Activated effector memory CD4-positive, alpha-beta T cell treated with anti-CD3 and anti-CD28 coated beads, Interleukin-2, amount 50 U/mL, for 16 hours (primary cell): ENCODE measurements around the gene PTPRN2.
"Not testable (repeated sequence)": the region's sequence is repeated elsewhere in the genome, so short reads cannot be mapped to it uniquely, and the experiment has no call there.

ENCODE experiments used
- DNase-seq: peaks from one replicate; pipeline ENCODE4 v3.0.0-alpha.2; 2020

Gene PTPRN2

GRCh38 chr7:158241919-158242318 is 345.7 kb downstream of the PTPRN2 start:
- peak; percentile 10 for DNase-seq

DNA sequence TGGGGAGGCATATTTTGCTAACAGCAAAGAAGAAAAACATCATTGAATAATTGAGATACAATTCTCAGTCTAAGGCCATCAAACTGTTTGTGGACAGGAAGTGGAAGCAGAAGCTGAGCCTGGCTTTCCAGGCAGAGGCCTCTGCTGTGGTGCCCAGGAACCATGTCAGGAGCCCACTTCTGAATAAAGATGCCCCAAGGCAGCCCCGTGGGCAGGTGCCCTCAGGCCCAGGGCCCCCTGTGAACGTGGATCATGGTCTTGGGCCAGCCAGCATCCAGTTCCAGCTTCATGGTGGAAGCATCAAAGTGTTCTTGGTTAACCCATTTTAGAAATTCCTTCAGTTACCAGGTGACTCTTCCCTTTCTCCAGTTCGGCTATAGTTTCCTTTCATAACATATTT is 346.8 kb downstream of the PTPRN2 start:
- DNase-seq: peak; percentile 36

DNA sequence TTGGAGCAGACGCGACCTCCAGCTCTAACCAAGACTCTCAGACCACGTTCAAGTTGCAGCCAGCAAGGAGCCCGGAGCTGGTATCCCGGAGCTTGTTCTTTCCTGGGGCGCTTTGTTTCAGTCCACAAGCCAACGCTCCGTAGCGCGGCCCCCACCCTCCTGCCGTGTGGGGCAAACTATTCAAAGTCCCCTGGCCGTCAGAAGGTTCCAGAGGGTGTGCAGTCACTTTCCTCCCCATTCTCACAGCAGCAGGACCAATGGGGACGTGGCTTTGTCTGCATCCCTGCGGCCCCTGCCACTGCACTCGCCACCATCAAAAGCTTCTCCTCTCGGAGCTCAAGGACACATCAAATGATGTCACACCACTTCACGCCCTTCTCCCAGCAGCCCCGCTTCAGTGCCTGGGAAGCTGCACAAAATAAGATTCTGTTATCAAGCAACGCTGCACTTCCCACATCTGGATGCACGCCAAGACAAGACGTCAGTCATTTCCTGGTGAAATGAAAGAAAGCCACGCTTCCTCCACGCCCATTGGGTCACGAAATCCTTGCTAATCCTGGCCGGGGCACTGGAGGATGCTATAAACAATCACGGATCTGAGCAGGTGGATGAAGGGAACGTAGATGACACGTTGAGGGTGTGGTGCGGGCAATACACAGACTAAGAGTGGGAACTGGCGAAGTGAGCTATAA is 348.2 kb downstream of the PTPRN2 start:
- peak; percentile 46 for DNase-seq

- DNase-seq: peak; percentile 44
Measured at GRCh38 chr7:158238616-158239289, 348.9 kb downstream of the PTPRN2 start.

GRCh38 chr7:158237672-158238335 is 349.8 kb downstream of the PTPRN2 start:
- no peak for DNase-seq

DNA sequence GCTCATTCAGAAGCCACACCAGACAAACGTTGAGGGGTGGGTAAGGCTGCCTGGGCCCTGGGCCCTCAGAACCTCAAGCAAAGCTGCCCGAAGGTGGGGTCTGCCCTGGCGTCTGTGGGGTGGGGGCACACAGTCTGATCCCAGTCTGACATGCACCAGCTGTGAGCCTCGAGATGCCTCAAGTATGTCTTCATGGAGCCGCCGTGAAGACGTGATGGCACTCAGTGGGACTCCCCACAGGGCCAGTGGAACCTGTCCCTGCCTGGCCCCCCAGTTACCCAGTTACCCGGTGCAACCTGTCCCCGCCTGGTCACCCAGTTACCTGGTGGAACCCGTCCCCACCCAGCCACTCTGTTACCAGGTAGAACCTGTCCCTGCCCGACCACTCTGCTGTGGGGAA is 351.2 kb downstream of the PTPRN2 start:
- no peak for DNase-seq

DNA sequence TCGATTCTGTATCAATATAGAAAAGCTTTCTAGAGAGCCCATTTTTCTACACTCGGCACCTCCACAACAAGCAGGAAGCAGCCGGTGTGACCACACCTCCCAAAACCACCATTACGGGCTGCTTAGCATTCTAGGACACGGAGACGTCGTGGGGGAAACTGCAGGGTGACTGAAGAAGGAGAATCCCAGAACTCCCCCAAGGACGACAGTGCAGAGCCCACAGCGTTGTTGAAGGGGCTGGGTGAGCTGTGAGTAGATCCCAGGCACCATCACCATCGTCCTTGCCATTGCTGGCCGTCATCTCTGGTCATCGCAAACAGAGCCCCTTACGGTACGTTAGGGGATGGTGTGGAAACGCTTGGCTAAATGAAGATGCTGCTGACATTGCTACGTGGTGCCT is 351.8 kb downstream of the PTPRN2 start:
- DNase-seq: no peak

- DNase-seq: no peak
Measured at GRCh38 chr7:158229945-158230344, 357.7 kb downstream of the PTPRN2 start.

DNA sequence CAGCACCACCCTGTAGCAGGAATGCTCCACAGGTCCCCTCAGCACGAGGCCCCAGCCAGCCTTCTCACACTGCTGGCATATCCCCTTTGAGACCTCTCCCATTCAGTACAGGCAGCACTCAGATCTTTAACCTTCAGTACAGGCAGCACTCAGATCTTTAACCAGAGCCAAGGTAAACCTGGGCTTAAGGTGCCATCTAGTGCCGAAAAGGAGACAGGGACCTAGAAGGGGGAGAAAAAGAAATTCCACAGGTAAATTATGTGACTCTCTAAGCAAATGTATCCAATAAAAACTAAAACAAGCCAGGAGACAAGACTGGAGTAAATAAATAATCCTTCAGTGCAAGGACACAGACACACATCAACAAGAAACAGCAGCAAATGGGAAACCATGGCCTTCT is 358.6 kb downstream of the PTPRN2 start:
- DNase-seq: no peak

DNA sequence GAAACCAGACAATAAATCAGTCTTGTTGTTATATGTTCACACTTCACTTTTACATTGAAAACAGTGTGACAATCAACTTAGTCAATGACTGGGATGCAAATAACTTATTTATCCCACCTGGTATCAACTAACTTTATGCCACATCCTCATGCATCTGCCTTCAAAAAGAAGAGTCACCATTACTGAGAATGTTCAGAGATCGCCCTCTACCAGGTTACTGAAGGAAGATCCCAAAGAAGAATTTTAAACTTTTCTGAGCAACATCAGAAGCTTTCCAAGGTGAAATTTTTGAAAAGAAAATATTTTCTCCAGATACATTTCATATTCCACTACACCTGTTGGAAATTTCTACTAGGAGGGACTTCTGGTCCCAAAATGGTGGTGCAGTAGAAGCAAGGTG is 359.5 kb downstream of the PTPRN2 start:
- DNase-seq: no peak

DNA sequence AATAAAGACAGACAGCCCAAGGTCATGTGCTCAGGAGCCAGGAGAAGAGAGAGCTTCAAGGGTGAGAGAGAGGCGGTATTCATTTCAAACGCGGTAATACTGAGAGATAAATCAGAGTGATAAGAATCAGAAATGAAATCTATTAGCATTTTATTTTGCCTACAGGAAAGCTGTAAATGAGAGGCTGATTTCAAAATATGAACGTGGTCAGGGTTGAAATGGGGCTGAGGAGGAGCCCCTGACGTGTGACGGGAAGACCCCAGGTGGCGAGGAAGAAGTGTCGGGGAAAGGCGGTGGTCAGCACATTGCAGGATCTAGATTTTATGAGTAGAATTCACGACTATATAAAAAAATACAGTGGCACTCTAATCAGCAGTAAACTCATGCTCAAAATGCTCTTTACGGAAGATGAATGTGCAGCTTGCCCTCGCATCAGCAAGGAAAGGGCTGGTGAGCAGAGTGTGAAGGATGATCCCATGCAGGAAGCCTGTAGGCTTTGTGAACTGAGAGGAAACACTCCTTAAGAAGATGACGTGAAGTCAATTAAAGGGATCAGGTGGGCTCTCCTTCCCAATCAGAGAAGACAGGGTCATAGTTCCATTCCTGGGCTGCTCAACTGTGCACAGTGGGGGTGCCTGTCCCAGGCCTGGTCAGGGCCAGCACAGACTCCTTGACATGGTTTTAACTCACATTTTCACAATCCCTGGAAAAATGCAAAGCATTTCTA is 360.2 kb downstream of the PTPRN2 start:
- DNase-seq: no peak

DNA sequence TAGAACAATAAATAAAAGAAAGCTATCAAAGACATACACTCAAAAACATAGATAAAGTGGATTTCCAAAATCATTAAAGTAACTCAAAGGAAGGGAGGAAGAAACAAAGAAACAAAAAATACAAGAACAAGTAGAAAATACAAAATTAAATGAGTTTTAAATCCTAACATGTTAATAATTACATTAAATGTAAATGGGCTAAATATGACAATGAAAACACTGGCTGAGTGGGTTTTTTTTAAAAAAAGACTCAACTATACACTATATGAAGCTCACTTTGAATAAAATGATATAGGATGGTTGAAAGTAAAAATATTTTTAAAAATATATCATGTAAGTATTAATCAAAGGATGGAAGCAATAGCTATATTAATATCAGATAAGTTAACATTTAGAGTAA is 371.4 kb downstream of the PTPRN2 start:
- DNase-seq: no peak

DNA sequence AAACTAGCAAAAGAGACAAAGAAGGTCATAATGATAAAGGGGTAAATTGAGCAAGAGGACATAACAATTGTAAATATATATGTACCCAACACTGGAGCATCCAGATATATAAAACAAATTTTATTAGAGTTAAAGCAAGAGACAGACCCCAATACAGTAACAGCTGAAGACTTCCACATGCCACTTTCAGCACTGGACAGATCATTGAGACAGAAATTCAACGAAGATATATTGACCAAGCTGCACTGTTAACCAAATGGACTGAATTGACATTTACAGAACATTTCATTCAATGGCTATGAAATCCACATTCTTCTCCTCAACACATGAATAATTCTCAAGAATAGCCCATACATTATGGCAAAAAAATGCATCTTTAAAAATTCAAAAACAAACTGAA is 378.2 kb downstream of the PTPRN2 start:
- no peak for DNase-seq

- DNase-seq: no peak
Measured at GRCh38 chr7:158206341-158206740, 381.3 kb downstream of the PTPRN2 start.

GRCh38 chr7:158204453-158204852 is 383.2 kb downstream of the PTPRN2 start:
- DNase-seq: no peak

GRCh38 chr7:158203948-158204347 is 383.7 kb downstream of the PTPRN2 start:
- not testable (repeated sequence) for DNase-seq

GRCh38 chr7:158194365-158194900 is 393.2 kb downstream of the PTPRN2 start:
- no peak for DNase-seq

DNA sequence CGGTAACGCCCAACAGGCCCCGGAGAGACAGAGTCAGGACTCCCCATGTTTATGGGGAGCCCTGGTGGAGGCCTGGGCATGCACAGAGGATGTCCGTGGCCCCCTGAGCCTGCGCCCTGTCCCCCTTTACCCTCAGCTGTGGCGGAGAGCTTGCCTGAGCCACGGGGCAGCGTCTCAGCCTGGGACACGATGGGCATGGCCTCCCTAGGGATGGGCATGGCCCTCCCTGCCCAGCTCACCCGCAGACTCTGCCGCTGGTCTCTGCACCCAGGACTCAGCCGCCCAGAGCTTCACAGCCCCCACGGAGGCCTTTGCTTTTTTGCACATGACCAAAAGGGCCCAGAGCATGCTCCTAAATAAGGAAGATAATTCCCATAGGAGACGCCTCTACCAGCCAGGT is 394.2 kb downstream of the PTPRN2 start:
- no peak for DNase-seq

DNA sequence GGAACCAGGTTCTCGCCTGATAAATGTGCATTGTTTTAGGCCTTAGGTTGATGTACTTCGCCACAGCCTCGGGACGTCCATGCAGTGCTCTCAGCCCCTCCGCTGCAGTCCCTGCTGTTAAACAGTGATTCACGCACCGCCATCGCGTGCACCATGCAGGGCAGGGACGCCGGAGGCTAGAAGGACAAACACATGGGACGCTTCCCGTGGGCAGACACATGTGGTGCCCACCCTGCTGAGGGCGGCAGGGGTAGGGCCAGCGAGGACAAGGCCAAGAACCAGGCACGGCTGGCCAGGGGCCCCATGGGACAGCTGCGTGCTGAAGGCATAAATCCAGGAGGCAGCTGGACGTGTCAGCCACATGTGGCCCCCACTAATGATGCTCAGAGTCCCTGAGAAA is 394.7 kb downstream of the PTPRN2 start:
- no peak for DNase-seq

DNA sequence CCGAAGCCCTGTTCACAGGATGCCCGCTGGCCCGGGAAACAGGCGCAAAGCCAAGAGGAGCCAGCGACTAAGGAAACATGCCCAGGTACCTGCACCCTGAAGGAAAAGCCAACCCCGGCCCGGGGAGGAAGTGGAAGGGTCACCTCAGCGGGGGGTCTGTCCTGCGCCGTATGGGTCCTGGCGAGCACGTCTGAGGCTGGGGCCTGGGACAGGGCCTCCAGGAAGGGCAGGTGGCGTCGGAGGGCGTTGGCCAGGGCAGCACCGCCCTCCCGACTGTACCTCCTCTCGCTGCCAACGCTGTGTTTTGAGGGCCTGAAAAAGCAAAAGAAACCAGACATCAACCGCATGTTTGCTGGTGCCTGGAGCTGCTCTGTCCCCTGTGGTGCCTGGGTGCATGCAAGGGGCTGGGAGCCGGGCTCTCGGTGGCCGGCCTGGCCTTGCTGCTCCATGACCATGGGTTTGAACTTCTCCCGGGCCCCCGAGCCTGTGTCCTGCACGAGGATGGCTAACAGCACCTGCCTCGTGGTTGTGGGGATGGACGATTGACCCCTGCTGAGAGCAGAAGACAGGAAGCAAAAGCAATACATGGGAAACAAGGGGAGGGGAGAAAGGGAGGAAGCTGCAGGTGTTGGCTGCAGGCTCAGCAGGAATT is 395.3 kb downstream of the PTPRN2 start:
- no peak for DNase-seq

GRCh38 chr7:158191671-158192070 is 396.0 kb downstream of the PTPRN2 start:
- no peak for DNase-seq

GRCh38 chr7:158190756-158191155 is 396.9 kb downstream of the PTPRN2 start:
- no peak for DNase-seq

DNA sequence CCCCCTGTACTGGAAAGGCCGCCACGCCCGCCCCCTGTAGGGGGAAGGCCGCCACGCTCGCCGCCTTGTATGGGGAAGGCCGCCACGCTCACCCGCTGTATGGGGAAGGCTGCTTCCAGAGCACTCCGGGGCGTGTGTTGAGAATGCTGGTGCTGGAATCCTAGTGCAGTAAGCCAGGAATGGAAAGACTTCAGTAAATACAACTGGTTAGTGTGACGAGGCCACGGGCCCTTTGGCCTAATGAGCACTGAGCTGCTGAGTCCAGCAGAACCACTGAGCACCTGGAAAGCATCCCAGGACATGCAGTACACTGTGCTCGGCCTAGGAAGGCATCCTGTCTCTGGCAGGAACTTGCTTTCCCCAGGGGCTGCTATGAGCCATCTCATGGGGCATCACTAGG is 398.9 kb downstream of the PTPRN2 start:
- no peak for DNase-seq
